Caco-2 (cell line): ENCODE results near the gene NAA38. TPM values are rescaled to one million over a fixed set of nuclear protein-coding genes. Genes with fewer than 3 reads are reported as not detected.

Experiments
- BruUV-seq: library from RNA; stranded (reverse); fragments of 400-500 nt; replicated peaks from 2 replicates; lab custom pipeline; 2021; lab: Mats Ljungman, UMichigan
- CTCF ChIA-PET: fragments of 300-600 bp; sonication (Branson Sonifier 250); formaldehyde crosslinking; loops from one replicate; lab custom pipeline; 2022; ENCODE audit warnings: antibody characterized with exemption; lab: Charles Lee
- POLR2A ChIA-PET: fragments of 300-600 bp; sonication (Branson Sonifier 250); formaldehyde crosslinking; loops from one replicate; lab custom pipeline; 2022; ENCODE audit warnings: antibody characterized with exemption; lab: Charles Lee
- DNase-seq, 2 experiments: peaks; one replicate each; pipeline versions ENCODE4 v3.0.0 to v3.0.0-alpha.2; 2020 to 2022
- H3K27me3 ChIP-seq: replicated peaks from 2 replicates; pipeline ENCODE4 v1.6.0; 2011; ENCODE audit warnings: low read length; ENCODE audit not compliant: control insufficient read depth, insufficient read depth
- H3K36me3 ChIP-seq: 2 replicates; pipeline ENCODE4 v1.5.1; 2011; ENCODE audit warnings: low read length; ENCODE audit not compliant: control insufficient read depth, insufficient read depth
- H3K4me1 ChIP-seq: fragments of 250-450 bp; sonication (Bioruptor Pico); 2 replicates; pipeline ENCODE4 v1.5.1; 2020; ENCODE audit warnings: mild to moderate bottlenecking
- H3K4me3 ChIP-seq: 2 replicates; pipeline ENCODE4 v1.5.1; 2011; ENCODE audit warnings: low read depth, mild to moderate bottlenecking, control low read depth, low read length
- H3K9me3 ChIP-seq: fragments of 250-450 bp; sonication (Bioruptor Pico); 2 replicates; pipeline ENCODE4 v1.5.1; 2020; ENCODE audit warnings: mild to moderate bottlenecking, moderate library complexity
- H3K27ac Mint-ChIP-seq: one replicate; pipeline ENCODE4 v1.8.0; 2022; ENCODE audit warnings: mixed read lengths; ENCODE audit not compliant: unreplicated experiment
- H3K27me3 Mint-ChIP-seq: one replicate; pipeline ENCODE4 v1.8.0; 2022; ENCODE audit warnings: mixed read lengths; ENCODE audit not compliant: insufficient read depth, unreplicated experiment
- H3K36me3 Mint-ChIP-seq: one replicate; pipeline ENCODE4 v1.8.0; 2022; ENCODE audit warnings: mild to moderate bottlenecking, mixed read lengths; ENCODE audit not compliant: insufficient read depth, unreplicated experiment
- H3K4me1 Mint-ChIP-seq: one replicate; pipeline ENCODE4 v1.8.0; 2022; ENCODE audit warnings: low read depth, mixed read lengths; ENCODE audit not compliant: unreplicated experiment
- H3K4me3 Mint-ChIP-seq: one replicate; pipeline ENCODE4 v1.8.0; 2022; ENCODE audit warnings: mild to moderate bottlenecking, moderate library complexity, mixed read lengths; ENCODE audit not compliant: unreplicated experiment
- H3K9me3 Mint-ChIP-seq: one replicate; pipeline ENCODE4 v1.8.0; 2022; ENCODE audit warnings: mixed read lengths; ENCODE audit not compliant: unreplicated experiment
- CTCF ChIP-seq, 2 experiments: fragments of 200-600 bp in 1 of 2; IDR thresholded peaks; 1 replicate in 1 of 2; 2 replicates in 1 of 2; pipeline versions ENCODE4 v1.5.1 to v1.8.0; 2011 to 2022; ENCODE audit warnings: antibody characterized with exemption in 1 of 2, control low read depth in 1 of 2, inconsistent platforms in 1 of 2, low read depth in 1 of 2, low read length in 1 of 2, mild to moderate bottlenecking in 1 of 2, moderate library complexity in 1 of 2; ENCODE audit not compliant: insufficient read depth in 1 of 2, severe bottlenecking in 1 of 2, unreplicated experiment in 1 of 2
- intact Hi-C: fragments of 100-400 bp; cut with micrococcal nuclease; formaldehyde crosslinking; loops from one replicate; pipeline ENCODE4 v1.10.0; 2022; ENCODE audit not compliant: unreplicated experiment
- total RNA-seq: library from RNA; stranded (reverse); gene quantifications from 2 replicates; pipeline ENCODE4 v1.2.3, GENCODE V29; 2022

The NAA38 gene
- total RNA-seq, 1 experiment from 2014 or later: 27.4 TPM

GRCh38 chr17:7809086-7809790, 48.1 kb downstream of the NAA38 start:
- DNase-seq: no peak
- ChIA-PET CTCF (no interaction called here), POLR2A (no interaction called here)
- Mint-ChIP-seq H3K4me1 (no peaks in the 10 kb centered on the region), H3K4me3 (no peak overlapping the region), H3K36me3 (no peaks in the 10 kb centered on the region), H3K9me3 (no peaks in the 10 kb centered on the region), H3K27ac (no peak overlapping the region), H3K27me3 (no peaks in the 10 kb centered on the region)
- no peak for TF ChIP-seq CTCF (IDR thresholded peaks at IDR 0.05; ENCODE audit: insufficient read depth in 1 of 2, low read depth in 1 of 2, low read length in 1 of 2, severe bottlenecking in 1 of 2, unreplicated experiment in 1 of 2)
- H3K9me3 ChIP-seq: no peaks in the 10 kb centered on the region
- H3K36me3 ChIP-seq: no peaks in the 10 kb centered on the region
- intact Hi-C loops: no loop called here
- H3K27me3 ChIP-seq: no peaks in the 10 kb centered on the region
- H3K4me1 ChIP-seq: no peaks in the 10 kb centered on the region
- no TSS peak for BruUV-seq
- H3K4me3 ChIP-seq: no peak overlapping the region

DNA sequence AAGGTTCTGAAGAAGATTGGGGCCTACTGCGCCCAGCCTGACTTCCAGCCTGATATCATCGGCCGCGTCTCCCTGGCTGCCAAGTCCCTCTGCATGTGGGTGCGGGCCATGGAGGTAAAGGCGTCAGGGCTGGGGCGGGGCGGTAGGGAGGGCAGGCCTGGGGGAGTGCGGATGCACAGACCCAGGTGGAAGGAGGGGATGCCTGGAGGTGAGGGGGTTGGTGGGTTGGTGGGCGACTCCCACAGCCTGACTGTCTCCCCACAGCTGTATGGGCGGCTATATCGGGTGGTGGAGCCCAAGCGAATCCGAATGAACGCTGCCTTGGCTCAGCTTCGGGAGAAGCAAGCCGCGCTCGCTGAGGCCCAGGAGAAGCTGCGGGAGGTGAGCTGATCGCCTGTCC, 50.2 kb downstream of the NAA38 start:
- Mint-ChIP-seq H3K27ac (no peak overlapping the region), H3K4me3 (no peak overlapping the region), H3K27me3 (no peaks in the 10 kb centered on the region), H3K36me3 (no peaks in the 10 kb centered on the region), H3K4me1 (no peaks in the 10 kb centered on the region), H3K9me3 (no peaks in the 10 kb centered on the region)
- no peak for TF ChIP-seq CTCF (IDR thresholded peaks at IDR 0.05; ENCODE audit: insufficient read depth in 1 of 2, low read depth in 1 of 2, low read length in 1 of 2, severe bottlenecking in 1 of 2, unreplicated experiment in 1 of 2)
- Histone ChIP-seq H3K4me3 (no peak overlapping the region), H3K4me1 (no peaks in the 10 kb centered on the region), H3K9me3 (no peaks in the 10 kb centered on the region), H3K27me3 (no peaks in the 10 kb centered on the region), H3K36me3 (no peaks in the 10 kb centered on the region)
- CTCF ChIA-PET: no interaction called here
- DNase-seq: no peak
- POLR2A ChIA-PET: no interaction called here
- no TSS peak for BruUV-seq
- intact Hi-C loops: no loop called here

Other genes starting within 250 kb of the NAA38 start
- 20.5 and 25.3 TPM in 2 replicates for gene FXR2, start 242.7 kb downstream of the NAA38 start, total RNA-seq
- 33.0 TPM in 2 replicates for gene SAT2, start 229.7 kb downstream of the NAA38 start, total RNA-seq
- gene SHBG, start 227.4 kb downstream of the NAA38 start, total RNA-seq: 0.93 and 1.2 TPM in 2 replicates
- gene ATP1B2, start 206.6 kb downstream of the NAA38 start, total RNA-seq: 0.11 and 0.14 TPM in 2 replicates
- gene TP53, start 170.1 kb downstream of the NAA38 start, total RNA-seq: 9.2 and 11.1 TPM in 2 replicates
- 13.6 and 15.2 TPM in 2 replicates for gene WRAP53, start 169.1 kb downstream of the NAA38 start, total RNA-seq
- 4.1 and 5.1 TPM in 2 replicates for gene EFNB3, start 152.4 kb downstream of the NAA38 start, total RNA-seq
- 1.9 and 2.8 TPM in 2 replicates for gene DNAH2, start 139.8 kb downstream of the NAA38 start, total RNA-seq
- 27.4 and 27.9 TPM in 2 replicates for gene KDM6B, start 23.3 kb downstream of the NAA38 start, total RNA-seq
- 2.5 and 3.2 TPM in 2 replicates for gene TMEM88, start 2.5 kb downstream of the NAA38 start, total RNA-seq
- gene CYB5D1, start 444 bp upstream of the NAA38 start, total RNA-seq: 6.1 and 7.3 TPM in 2 replicates
- gene CHD3, start 31.2 kb upstream of the NAA38 start, total RNA-seq: 27.9 and 34.7 TPM in 2 replicates
- 4.0 and 5.0 TPM in 2 replicates for gene RNF227, start 58.7 kb upstream of the NAA38 start, total RNA-seq
- 1.2 and 2.0 TPM in 2 replicates for gene KCNAB3, start 72.3 kb upstream of the NAA38 start, total RNA-seq
- gene TRAPPC1, start 74.4 kb upstream of the NAA38 start, total RNA-seq: 75.5 and 96.2 TPM in 2 replicates
- 22.6 and 24.2 TPM in 2 replicates for gene CNTROB, start 74.6 kb upstream of the NAA38 start, total RNA-seq
- gene GUCY2D, start 145.1 kb upstream of the NAA38 start, total RNA-seq: 0.74 and 1.7 TPM in 2 replicates
- not detected in 2 replicates for gene ALOX15B, start 181.5 kb upstream of the NAA38 start, total RNA-seq
- gene ALOX12B, start 230.2 kb upstream of the NAA38 start, total RNA-seq: 0.34 and 0.39 TPM in 2 replicates